SK-N-SH (cell line): ENCODE results near the gene NBPF26.
"Not testable (repeated sequence)": the region's sequence is repeated elsewhere in the genome, so short reads cannot be mapped to it uniquely, and the experiment has no call there.

Experiments
- EZH2phosphoT487 ChIP-seq: fragments of 200-600 bp; sonication (generic); IDR thresholded peaks from 2 replicates; pipeline ENCODE4 v1.6.1; 2017; ENCODE audit warnings: low read depth, mixed run types, mild to moderate bottlenecking, antibody characterized with exemption, moderate library complexity, borderline replicate concordance
- NFIC ChIP-seq: IDR thresholded peaks from 2 replicates; pipeline ENCODE4 v1.4.0; 2012; ENCODE audit warnings: borderline replicate concordance
- RFX5 ChIP-seq: IDR thresholded peaks from 2 replicates; pipeline ENCODE4 v1.6.1; 2012; ENCODE audit warnings: mild to moderate bottlenecking, improper control_type of control experiment, low read length
- YY1 ChIP-seq: IDR thresholded peaks from 2 replicates; pipeline ENCODE4 v1.4.0; 2012; ENCODE audit warnings: low read depth, mild to moderate bottlenecking
- TF ChIP-seq, protein P1 (sequence below): IDR thresholded peaks from 2 replicates; pipeline ENCODE4; 2012
- TF ChIP-seq, protein P2 (sequence below): fragments of 200-600 bp; sonication (generic); IDR thresholded peaks from 2 replicates; pipeline ENCODE4 v1.6.1; 2017; ENCODE audit warnings: antibody characterized with exemption, mild to moderate bottlenecking, moderate library complexity

DNA sequence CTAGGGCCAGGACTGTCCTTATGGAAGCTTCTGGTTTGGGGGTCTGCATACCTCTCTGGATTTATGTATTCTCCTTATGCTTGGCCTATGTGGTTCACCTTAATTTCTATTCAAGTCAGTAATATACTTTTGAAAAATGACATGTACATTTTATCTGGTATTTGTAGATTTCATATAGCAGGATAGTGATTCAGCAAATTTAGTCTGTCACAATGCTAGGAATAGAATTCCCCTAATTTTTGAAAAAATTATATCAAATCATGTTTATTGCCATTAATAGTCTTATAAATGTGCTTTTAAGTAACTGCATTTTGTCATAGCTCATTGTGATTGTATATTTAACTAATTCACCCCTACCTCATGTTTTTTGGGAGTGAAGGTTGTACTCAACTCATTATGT, 158.2 kb downstream of the NBPF26 start:
- not testable (repeated sequence) for TF ChIP-seq YY1, EZH2phosphoT487, NFIC, RFX5
- TF ChIP-seq, protein P1, sequence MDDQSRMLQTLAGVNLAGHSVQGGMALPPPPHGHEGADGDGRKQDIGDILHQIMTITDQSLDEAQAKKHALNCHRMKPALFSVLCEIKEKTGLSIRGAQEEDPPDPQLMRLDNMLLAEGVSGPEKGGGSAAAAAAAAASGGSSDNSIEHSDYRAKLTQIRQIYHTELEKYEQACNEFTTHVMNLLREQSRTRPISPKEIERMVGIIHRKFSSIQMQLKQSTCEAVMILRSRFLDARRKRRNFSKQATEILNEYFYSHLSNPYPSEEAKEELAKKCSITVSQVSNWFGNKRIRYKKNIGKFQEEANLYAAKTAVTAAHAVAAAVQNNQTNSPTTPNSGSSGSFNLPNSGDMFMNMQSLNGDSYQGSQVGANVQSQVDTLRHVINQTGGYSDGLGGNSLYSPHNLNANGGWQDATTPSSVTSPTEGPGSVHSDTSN, result not testable (repeated sequence)
- TF ChIP-seq, protein P2, sequence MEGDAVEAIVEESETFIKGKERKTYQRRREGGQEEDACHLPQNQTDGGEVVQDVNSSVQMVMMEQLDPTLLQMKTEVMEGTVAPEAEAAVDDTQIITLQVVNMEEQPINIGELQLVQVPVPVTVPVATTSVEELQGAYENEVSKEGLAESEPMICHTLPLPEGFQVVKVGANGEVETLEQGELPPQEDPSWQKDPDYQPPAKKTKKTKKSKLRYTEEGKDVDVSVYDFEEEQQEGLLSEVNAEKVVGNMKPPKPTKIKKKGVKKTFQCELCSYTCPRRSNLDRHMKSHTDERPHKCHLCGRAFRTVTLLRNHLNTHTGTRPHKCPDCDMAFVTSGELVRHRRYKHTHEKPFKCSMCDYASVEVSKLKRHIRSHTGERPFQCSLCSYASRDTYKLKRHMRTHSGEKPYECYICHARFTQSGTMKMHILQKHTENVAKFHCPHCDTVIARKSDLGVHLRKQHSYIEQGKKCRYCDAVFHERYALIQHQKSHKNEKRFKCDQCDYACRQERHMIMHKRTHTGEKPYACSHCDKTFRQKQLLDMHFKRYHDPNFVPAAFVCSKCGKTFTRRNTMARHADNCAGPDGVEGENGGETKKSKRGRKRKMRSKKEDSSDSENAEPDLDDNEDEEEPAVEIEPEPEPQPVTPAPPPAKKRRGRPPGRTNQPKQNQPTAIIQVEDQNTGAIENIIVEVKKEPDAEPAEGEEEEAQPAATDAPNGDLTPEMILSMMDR, result not testable (repeated sequence)
